T follicular helper cell (primary cell): Measurements from ENCODE around the gene KCNN3.

Experiments
- DNase-seq: peaks from one replicate; pipeline ENCODE4 v3.0.0-alpha.2; 2020; ENCODE audit warnings: low read depth

KCNN3 gene

DNA sequence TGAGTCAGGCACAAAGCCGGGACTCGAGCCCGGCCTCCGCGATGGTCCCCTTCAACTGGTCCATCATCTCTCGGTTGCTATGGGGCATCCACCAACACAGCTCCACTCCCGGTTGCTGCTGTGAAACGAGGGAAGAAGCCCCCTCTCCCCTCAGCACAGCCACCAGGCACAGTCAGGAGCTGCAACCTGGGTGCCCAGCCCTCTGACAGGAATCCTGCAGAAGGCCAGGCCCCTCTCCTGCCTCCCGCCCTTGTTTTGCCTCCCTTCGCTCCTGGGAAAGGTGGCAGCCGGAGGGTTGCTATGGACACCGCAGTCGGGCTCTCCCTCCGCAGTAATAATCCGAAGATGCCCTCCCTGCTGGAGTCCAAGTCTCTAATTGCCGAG, 8.9 kb upstream of the KCNN3 start:
- no peak for DNase-seq

GRCh38 chr1:154878371-154879037, 8.4 kb upstream of the KCNN3 start:
- peak; percentile 51 for DNase-seq

DNA sequence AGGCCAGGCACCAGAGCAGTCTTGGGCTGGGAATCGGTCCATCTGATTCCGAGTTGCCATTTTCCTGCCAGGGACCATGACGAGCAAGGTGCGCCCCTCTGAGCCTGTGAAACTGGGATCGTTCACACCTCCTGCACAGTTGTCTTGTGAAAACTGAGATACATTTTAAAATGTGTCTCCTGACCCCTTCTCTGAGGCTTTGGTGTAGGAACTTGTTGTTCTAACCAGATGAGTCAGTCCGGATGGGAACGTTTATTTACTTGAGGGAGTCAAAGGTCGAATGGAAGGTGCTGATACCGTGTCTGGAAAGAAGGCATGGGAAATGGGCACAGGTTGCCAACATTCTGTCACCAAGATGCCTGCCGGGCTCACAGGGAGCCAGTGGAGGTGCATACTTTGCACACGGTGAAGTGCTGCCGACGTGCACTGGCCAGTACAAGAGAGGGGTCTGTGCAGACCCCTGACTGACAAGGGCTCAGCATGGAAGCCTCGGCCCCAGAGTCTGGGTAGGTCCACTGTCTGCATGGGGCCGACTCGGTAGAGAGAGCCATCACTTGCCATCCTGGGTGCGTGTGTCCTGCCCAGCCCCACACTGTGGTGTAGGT, 7.4 kb upstream of the KCNN3 start:
- DNase-seq, result no peak

DNA sequence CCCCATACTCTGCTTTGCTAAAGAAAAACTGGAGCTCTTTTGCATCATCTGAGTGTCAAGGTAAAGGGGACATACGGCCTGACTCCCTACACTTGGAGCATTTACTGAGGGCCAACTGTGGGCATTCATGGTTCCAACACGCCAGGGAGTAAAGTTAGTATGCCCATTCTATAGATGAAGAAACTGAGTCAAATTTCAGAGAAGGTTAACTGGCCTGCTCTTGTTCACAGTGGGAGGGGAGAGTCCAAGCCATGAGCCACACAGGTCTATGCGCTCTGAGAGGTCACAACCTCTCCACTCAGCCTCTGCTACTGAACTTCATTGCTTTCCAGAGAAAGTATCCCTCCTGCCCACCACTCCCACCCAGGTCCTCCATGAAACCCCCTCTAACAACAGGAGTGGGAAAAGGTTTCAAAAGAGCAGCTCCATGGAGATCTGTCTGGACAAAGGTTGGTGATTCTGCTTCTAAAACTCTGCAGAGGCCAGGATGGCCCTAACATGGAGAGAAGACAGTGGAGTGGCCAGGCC, 6.8 kb upstream of the KCNN3 start:
- DNase-seq, result no peak

DNA sequence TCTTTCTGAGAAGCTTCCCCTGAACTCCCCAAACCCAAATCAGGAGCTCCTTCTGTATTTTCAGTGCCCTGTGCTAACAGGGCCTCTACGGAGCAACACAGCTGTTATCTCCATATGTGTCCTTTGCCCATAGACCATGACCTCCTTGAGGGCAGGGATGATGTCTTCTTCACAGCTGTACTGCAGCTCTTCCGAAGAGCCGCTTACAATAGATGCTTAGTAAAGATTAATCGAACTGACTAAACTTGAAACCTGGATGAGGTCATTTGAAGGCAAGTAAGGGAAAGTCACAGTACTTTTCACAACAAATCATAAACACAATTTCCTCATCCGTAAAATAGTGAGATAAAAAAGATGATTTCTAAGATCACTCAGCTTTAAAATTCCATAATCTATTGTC, 4.4 kb upstream of the KCNN3 start:
- DNase-seq, result no peak

DNA sequence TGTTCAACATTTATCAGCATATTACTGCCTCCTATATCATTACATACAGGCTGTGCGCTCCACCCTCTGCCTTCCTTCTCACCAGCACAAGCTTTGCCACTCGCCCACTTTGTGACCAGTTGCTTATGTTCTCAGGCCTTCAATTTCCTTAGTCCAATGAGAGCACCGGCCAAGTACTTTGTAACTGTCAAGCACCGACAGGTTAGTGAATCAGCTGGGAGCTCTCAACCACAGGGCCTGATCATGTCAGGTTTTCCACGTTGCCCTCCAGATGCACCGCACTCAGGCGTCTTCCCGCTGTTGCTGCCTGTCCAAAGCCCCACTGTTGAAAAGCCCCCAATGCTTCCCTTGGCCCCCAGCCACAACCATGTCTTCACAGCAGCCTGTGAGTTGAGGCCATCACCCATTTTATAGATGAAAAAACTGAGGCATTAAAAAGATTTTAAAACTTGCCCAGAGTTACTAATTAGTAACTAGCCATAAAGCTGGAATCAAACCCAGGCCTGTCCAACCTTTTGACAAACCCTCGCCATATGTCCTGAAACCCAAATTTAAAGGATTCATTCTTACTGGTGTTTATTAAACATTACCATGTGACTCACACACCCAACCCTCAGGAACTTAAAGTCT, 3.4 kb upstream of the KCNN3 start:
- DNase-seq, result no peak

DNA sequence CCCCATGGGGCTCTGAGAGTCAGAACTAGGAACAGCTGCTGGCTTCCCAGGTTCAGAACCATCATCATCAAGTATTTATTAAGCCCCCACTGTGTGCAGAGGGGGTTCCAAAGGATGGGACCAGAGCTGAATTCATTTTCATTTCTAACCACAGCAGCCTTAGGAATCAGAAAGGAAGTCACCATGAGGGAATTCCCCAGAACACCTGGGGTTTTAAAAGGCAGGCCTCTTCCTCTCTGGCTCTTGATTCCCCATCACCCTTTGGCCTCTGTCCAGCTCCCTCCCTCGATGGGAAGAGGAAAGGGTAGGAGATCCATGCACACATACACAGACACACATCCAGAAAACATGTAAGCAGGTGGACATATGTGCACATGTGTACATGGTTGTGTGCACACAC, 1.3 kb upstream of the KCNN3 start:
- no peak for DNase-seq

GRCh38 chr1:154870734-154871133, 653 bp upstream of the KCNN3 start:
- no peak for DNase-seq

DNA sequence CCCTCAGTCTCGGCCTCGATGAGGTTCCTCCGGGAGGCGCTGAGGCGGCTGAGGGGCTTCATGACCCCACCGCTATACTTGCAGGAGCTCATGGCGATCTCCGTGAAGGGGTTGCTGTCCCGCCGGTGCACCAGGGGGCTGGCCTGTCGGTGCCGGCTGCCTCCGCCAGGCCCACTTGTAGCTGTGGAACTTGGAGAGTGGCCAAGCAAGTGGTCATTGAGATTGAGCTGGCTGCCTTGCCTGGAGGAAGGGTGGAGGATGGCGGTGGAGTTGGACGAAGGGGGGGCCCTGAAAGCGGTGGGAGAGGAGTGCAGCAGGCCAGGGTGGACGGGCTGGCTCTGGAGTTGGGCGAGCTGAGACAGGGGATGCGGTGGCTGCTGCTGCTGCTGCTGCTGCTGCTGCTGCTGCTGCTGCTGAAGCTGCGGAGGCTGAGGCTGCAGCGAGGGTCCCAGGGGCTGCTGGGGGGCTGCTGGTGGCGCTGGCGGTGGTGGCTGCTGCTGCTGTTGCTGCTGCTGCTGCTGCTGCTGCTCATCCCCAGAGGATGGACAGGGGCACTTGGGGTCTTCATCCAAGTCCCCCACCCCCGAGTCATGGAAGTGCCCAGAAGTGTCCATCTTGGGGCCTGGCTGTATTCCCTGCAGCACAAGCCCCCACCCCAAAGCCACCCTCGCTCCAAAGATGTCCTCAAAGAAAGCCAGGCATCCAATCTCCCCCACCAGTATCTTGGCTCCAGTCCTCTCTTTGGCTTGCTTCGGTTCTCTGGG, 548 bp downstream of the KCNN3 start:
- no peak for DNase-seq

DNA sequence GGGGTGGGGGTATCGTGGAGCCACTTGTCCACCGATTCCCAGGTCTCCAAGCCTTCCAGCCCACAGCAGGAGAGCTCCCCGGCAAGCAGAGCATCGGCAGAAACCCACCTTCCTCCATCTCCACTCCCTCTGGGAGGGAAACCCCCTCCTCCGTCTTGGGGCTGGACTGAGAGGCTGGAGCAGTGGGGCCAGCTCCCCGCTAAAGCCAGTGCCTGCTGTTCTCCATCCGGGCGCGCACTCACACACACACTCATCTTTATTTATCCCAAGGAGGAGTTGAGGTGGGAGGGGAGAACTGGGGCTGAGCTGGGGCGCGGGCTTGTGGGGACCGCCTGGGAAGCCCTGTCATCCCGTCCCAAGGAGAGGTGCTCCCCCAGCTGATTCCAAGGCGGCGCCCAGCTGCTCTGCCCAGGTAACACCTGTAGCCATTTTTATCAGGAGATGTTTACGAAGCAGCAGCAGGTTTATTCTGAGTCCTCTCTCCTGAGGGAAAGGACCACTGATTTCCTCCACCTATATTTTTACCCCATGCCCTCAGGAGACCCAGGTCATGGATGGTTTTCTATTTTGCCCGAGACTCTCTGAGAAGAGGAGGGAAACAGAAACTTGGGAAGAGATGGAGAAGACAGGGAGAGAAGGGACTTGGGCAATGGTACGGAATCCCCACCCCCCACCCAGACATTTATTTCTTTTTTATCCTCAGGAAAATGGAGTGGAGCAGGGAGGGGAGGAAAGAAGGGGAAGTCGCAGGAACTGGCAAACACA, 2.1 kb downstream of the KCNN3 start:
- DNase-seq, result no peak

DNA sequence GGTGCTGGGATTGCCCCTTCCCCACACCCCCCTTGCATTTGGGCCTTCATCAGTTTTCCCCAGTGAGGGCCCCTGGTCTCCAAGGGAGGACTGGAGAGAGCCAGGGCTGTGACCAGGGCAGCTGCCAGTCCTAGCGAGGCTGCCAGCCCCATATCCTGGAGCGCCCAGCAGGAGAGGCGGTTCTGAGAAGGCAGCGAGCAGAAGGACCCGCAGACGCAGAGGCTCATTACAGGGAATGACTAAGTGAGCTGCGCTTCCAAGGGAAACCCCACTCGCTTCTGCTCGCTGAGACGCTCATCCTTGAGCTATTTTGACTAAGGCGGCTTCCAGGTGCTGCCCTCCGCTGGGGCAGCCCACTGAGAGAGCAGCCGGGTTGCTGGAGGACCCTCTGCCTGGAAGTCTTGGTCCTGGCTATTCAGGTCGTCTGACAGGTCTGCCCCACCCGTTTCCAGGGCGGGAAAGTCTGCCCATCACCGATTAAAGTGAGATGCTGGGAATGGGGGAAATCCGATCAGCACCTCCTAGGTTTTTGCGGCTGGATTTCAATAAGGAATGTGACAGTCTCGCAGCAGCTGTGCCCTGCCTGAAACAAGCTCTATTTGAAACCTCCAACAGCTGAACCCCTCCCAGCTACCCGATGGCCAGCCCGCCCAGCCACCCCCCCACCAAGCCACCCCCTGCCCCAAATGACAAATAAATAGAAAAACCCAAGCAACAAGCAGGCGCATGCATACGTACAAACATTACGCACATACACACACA, 2.8 kb downstream of the KCNN3 start:
- DNase-seq, result no peak

- DNase-seq, result no peak
Measured at GRCh38 chr1:154866257-154867063, 3.6 kb downstream of the KCNN3 start.

DNA sequence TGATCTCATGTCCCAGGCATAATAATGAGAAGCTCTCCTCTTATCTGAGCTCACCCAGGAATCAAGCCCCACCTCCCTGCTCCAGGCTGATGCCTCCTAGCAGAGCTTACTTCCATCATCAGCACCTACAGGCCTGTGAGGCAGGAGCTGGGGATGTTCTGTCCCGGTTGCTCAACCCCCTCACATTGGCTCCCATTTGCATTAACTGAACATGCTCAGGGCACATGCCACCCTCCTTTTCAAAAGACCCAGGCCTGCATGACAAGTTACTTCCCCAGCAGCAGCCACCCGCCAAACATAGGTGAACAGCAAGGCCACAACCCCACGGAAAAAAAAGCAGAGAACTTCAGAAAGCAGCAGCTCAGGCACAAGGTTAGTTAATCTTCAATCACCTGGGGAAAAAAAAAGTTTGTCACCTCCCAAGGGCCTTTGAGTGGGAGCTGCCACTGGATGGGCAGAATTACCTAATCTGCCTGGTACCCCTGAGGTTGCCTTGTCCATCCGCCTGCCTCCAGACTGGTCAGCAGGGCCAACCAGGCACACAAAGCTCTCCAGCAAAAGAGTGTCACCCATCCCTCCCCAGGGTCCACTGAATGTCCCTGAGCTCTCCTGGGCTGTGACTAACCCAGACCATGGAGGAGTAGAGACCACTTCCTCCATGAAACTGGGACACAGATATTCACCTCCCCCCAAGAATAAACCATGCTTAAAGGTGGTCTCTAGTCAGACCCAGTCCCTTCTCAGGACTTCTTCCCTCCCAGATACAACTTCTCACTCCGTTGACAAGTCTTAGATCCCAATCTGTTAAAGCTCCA, 4.4 kb downstream of the KCNN3 start:
- no peak for DNase-seq

DNA sequence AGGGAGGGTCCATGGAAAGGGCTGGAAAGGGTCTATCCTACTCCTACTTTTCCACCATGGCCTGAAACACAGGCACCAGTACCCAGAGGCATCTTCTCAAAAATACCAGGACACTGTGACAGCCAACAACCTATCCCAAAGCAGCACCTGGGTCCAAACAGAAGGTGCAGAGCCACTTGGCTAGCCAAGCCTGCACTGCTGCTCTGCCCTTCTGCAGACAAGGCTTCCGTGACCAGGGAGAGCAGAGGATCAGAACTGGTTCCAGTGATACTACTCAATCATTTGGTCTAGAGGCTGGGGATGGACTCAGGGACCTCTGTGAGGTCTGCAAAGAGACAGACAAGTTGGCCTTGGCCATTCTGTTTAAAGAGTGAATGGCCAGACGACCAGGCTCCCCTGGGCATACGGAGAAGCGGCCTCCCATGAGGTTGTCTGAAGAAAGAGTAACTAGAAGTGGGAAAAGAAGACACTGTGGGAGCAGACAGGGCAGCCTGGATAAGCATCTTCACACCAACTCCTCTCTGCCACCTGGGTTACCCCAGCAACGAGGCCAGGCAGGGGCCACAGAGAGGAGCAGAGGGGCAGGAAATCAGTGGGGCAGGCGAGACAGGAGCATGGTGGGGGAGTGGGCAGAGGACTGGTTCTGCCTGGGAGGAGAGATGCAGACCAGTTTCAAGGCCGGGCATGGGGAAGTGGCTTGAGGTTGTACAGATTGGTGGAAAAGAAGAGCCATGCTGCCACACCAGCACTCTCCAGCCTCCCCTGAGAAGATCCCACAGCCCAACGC, 5.7 kb downstream of the KCNN3 start:
- no peak for DNase-seq

DNA sequence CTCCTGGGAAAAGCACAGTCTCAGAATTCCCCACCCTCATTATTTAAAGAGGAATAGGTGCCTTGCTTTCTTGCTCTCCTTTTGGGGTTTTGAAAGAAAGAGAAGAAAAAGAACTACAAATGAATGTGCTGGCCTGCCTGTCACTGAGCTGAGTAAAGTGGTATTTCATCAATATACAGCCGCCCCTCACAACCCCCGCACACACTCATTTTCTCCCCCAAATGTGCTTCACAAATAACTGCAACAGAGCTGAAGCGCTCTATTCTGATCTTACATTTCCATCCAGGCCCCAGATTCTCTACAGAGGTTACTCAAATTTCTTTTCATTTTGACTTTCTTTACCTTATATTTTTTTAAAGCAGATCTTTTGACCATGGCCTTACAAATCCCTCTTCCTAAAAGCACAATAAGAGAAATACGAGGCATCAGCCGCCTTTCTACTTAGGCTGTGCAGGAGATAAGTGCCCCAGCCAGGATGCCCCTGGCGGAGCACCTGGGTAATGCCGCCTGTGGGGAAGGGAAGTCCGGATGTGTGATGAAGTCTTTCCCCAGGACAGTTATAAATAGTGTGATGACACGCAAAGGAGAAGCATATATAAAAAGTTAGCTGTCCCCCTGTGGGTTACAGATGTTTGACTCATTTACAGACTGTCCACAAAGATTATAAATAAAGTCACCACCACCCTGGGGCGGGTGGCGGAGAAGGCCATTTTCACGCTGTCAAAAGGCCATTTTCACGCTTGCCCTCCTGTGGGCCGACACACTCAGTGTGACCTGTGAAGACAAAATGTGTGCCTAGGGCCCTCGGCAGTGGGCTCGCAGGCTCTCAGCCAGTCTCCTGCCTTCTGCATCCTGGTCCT, 6.5 kb downstream of the KCNN3 start:
- no peak for DNase-seq

GRCh38 chr1:154862907-154863306, 7.2 kb downstream of the KCNN3 start:
- DNase-seq, result no peak

DNA sequence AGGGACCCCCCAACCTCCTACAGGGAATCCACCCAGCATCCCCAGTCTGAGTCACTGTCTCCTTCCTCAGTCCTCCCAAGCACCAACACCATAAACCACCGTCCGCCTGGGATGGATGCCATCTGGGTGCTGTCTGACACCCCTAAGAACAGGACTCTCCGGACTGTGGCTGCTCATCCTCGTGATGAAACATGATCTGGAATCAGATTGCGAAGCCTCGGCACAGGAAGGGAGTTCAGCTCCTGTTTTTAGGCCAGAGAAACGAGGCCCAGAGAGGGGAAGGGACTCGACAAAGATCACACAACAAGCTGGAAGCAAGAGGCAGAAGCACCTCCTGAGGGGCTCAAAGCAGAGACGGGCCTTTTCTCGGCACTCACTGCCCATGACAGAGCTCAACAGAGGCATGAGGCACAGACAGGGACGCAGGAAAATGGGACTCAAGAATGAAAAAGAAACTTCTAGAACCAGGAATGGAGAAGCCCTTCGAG, 8.4 kb downstream of the KCNN3 start:
- DNase-seq, result no peak
